IMR-90 (cell line): ENCODE data around the gene CNNM2. TPM values are rescaled to one million over a fixed set of nuclear protein-coding genes. Genes with fewer than 3 reads are reported as not detected.

ENCODE experiments used
- ATAC-seq: fragments of 200-7000 bp; cut with Tn5 transposase; 2 replicates; pipeline ENCODE4 v1.9.1; 2020; ENCODE audit warnings: low read depth, mild to moderate bottlenecking, moderate library complexity
- BruUV-seq: library from RNA; stranded (reverse); fragments of 400-500 nt; replicated peaks from 2 replicates; lab custom pipeline; 2021; lab: Mats Ljungman, UMichigan
- CTCF ChIA-PET: fragments of 300-600 bp; formaldehyde crosslinking; extraction: SDS; loops from one replicate; lab custom pipeline; 2021; ENCODE audit warnings: antibody characterized with exemption; lab: Yijun Ruan, JAX
- POLR2A ChIA-PET: fragments of 300-600 bp; sonication (Branson Sonifier 250); formaldehyde crosslinking; loops from one replicate; lab custom pipeline; 2022; ENCODE audit warnings: antibody characterized with exemption; ENCODE audit not compliant: unreplicated experiment; lab: Charles Lee
- DNase-seq: peaks from one replicate; pipeline ENCODE4 v3.0.0; 2013
- H2AFZ ChIP-seq: replicated peaks from 2 replicates; pipeline ENCODE3; 2013; ENCODE audit warnings: low read length, mild to moderate bottlenecking; ENCODE audit not compliant: poor library complexity
- H2AK5ac ChIP-seq: 2 replicates; pipeline ENCODE4 v1.6.1; 2013; ENCODE audit warnings: low read depth, low read length, inconsistent platforms
- H2AK9ac ChIP-seq: replicated peaks from 2 replicates; pipeline ENCODE3; 2013; ENCODE audit warnings: mild to moderate bottlenecking, low read depth, low read length, moderate library complexity; ENCODE audit not compliant: poor library complexity
- H2BK120ac ChIP-seq: 2 replicates; pipeline ENCODE4 v1.6.1; 2013; ENCODE audit warnings: low read depth, low read length, inconsistent platforms
- H2BK15ac ChIP-seq: 3 replicates; pipeline ENCODE4 v1.6.1; 2013; ENCODE audit warnings: low read depth, low read length, inconsistent platforms
- H2BK20ac ChIP-seq: 2 replicates; pipeline ENCODE4 v1.6.1; 2013; ENCODE audit warnings: low read depth, mild to moderate bottlenecking, inconsistent platforms, low read length, moderate library complexity
- H2BK5ac ChIP-seq: 2 replicates; pipeline ENCODE4 v1.6.1; 2013; ENCODE audit warnings: mild to moderate bottlenecking, low read depth, low read length, inconsistent platforms; ENCODE audit not compliant: poor library complexity, severe bottlenecking
- H3K14ac ChIP-seq: replicated peaks from 2 replicates; pipeline ENCODE4 v1.6.1; 2013; ENCODE audit warnings: low read depth, low read length, inconsistent platforms
- H3K18ac ChIP-seq: 2 replicates; pipeline ENCODE4 v1.6.1; 2013; ENCODE audit warnings: low read depth, low read length, control low read depth
- H3K23ac ChIP-seq: 2 replicates; pipeline ENCODE4 v1.6.1; 2013; ENCODE audit warnings: low read depth, low read length, inconsistent platforms
- H3K27ac ChIP-seq: 2 replicates; pipeline ENCODE4 v1.5.1; 2013; ENCODE audit warnings: mild to moderate bottlenecking, control low read depth, low read length; ENCODE audit not compliant: insufficient read depth
- H3K27me3 ChIP-seq: 2 replicates; pipeline ENCODE4 v1.6.1; 2013; ENCODE audit warnings: low read length; ENCODE audit not compliant: control insufficient read depth, insufficient read depth
- H3K36me3 ChIP-seq: 2 replicates; pipeline ENCODE4 v1.6.1; 2013; ENCODE audit warnings: low read length, mixed read lengths; ENCODE audit not compliant: control insufficient read depth, insufficient read depth
- H3K4ac ChIP-seq: 2 replicates; pipeline ENCODE4 v1.6.1; 2013; ENCODE audit warnings: low read depth, low read length, inconsistent platforms
- H3K4me1 ChIP-seq: 2 replicates; pipeline ENCODE4 v1.6.1; 2013; ENCODE audit warnings: low read length, mixed read lengths; ENCODE audit not compliant: control insufficient read depth, insufficient read depth
- H3K4me2 ChIP-seq: 2 replicates; pipeline ENCODE4 v1.6.1; 2013; ENCODE audit warnings: low read depth, mild to moderate bottlenecking, control low read depth, low read length, moderate library complexity
- H3K4me3 ChIP-seq: 2 replicates; pipeline ENCODE4 v1.5.1; 2013; ENCODE audit warnings: low read depth, mild to moderate bottlenecking, control low read depth, low read length, moderate library complexity; ENCODE audit not compliant: insufficient read depth
- H3K56ac ChIP-seq: 2 replicates; pipeline ENCODE4 v1.6.1; 2013; ENCODE audit warnings: low read length, inconsistent platforms; ENCODE audit not compliant: insufficient read depth; ENCODE audit errors: extremely low read depth
- H3K79me1 ChIP-seq, 2 experiments: 2 replicates each; pipeline ENCODE4 v1.6.1; 2013; ENCODE audit warnings: low read length in 2 of 2, inconsistent platforms in 1 of 2, low read depth in 1 of 2
- H3K9ac ChIP-seq: 2 replicates; pipeline ENCODE4 v1.6.1; 2013; ENCODE audit warnings: low read depth, low read length, control low read depth
- H3K9me1 ChIP-seq: 2 replicates; pipeline ENCODE4 v1.6.1; 2013; ENCODE audit warnings: low read length, inconsistent platforms; ENCODE audit not compliant: insufficient read depth
- H3K9me3 ChIP-seq: 2 replicates; pipeline ENCODE4 v1.6.1; 2013; ENCODE audit warnings: low read length; ENCODE audit not compliant: control insufficient read depth, insufficient read depth
- H4K20me1 ChIP-seq: 2 replicates; pipeline ENCODE4 v1.6.1; 2013; ENCODE audit warnings: low read length, inconsistent platforms; ENCODE audit not compliant: insufficient read depth
- H4K5ac ChIP-seq: 2 replicates; pipeline ENCODE4 v1.6.1; 2013; ENCODE audit warnings: mild to moderate bottlenecking, low read depth, low read length, control low read depth
- H4K8ac ChIP-seq, 2 experiments: 2 replicates each; pipeline ENCODE4 v1.6.1; 2013; ENCODE audit warnings: low read depth in 2 of 2, low read length in 2 of 2, control low read depth in 1 of 2, inconsistent platforms in 1 of 2
- H4K91ac ChIP-seq: 2 replicates; pipeline ENCODE4 v1.6.1; 2013; ENCODE audit warnings: low read depth, low read length, inconsistent platforms; ENCODE audit not compliant: insufficient read depth
- CHD1 ChIP-seq: IDR thresholded peaks from 2 replicates; pipeline ENCODE4 v1.6.1; 2012; ENCODE audit warnings: low read depth, low read length, improper control_type of control experiment
- CTCF ChIP-seq: conservative IDR thresholded peaks from 2 replicates; pipeline ENCODE4 v1.5.1; 2012; ENCODE audit warnings: mild to moderate bottlenecking, low read depth, low read length, improper control_type of control experiment
- FOS ChIP-seq: fragments of 150-350 bp; IDR thresholded peaks from 2 replicates; pipeline ENCODE4 v1.6.1; 2016; ENCODE audit warnings: low read depth, low read length
- MAZ ChIP-seq: IDR thresholded peaks from 2 replicates; pipeline ENCODE4 v1.6.1; 2012; ENCODE audit warnings: low read depth, mild to moderate bottlenecking, low read length, improper control_type of control experiment, moderate library complexity, borderline replicate concordance
- RFX5 ChIP-seq: IDR thresholded peaks from 2 replicates; pipeline ENCODE4 v1.8.0; 2012; ENCODE audit warnings: low read depth, mild to moderate bottlenecking, low read length, moderate library complexity
- SMC3 ChIP-seq: fragments of 150-350 bp; IDR thresholded peaks from 2 replicates; pipeline ENCODE4 v1.6.1; 2016; ENCODE audit warnings: low read depth, mild to moderate bottlenecking, antibody characterized with exemption, low read length, moderate library complexity
- WGBS, 2 experiments: methylation state at CpG; one replicate each; pipeline versions ENCODE4 v1.1.5 to v1.1.7; 2013; ENCODE audit warnings: missing lambda C conversion rate in 2 of 2; ENCODE audit not compliant: insufficient read length in 1 of 2; ENCODE audit errors: extremely low coverage in 2 of 2; 5-methylcytosine and 5-hydroxymethylcytosine counted together
- dilution Hi-C: fragments of 300-500 bp; cut with HindIII; formaldehyde crosslinking; loops from one replicate; pipeline ENCODE4 v1.14.3; 2018; ENCODE audit warnings: low sequenced_read_pairs; ENCODE audit not compliant: unreplicated experiment
- in situ Hi-C: fragments of 300-500 bp; cut with MboI; formaldehyde crosslinking; loops from 3 replicates; pipeline ENCODE4 v1.14.3; 2019; ENCODE audit warnings: low sequenced_read_pairs, inconsistent platforms, mixed read lengths
- intact Hi-C: fragments of 100-400 bp; cut with micrococcal nuclease; formaldehyde crosslinking; loops from 2 replicates; pipeline ENCODE4 v1.10.0; 2022
- polyA plus RNA-seq, 3 experiments: library from polyadenylated mRNA; depleted of rRNA; stranded (reverse); fragments of >200 nt; gene quantifications; 2 replicates each; pipeline ENCODE4 v1.2.3, GENCODE V29; 2012; ENCODE audit warnings: low replicate concordance in 1 of 3
- total RNA-seq: library from RNA; depleted of rRNA; stranded (reverse); fragments of >200 nt; gene quantifications from 2 replicates; pipeline ENCODE4 v1.2.3, GENCODE V29; 2012

The CNNM2 gene
- total and polyA plus RNA-seq, 2 of the 4 experiments (the other 2 are of a cell fraction) = 4.7 to 5.6 TPM

GRCh38 chr10:103125323-103126267 lies 207.5 kb downstream of the CNNM2 start:
- Histone ChIP-seq H4K5ac (no peak overlapping the region), H2BK20ac (no peak overlapping the region), H4K8ac (no peak overlapping the region), H2BK120ac (no peak overlapping the region), H3K9me1 (peaks cover 5% of the 10 kb centered on the region; the same call in 1 of the 2 replicates), H4K20me1 (peaks cover 5% of the 10 kb centered on the region; the same call in 1 of the 2 replicates), H2AFZ (no peak overlapping the region), H2BK5ac (no peak overlapping the region), H3K14ac (no peak overlapping the region), H3K56ac (no peak overlapping the region), H3K36me3 (peaks cover 7% of the 10 kb centered on the region), H3K4me2 (no peak overlapping the region), H3K9ac (no peak overlapping the region), H3K9me3 (no peaks in the 10 kb centered on the region), H3K23ac (no peak overlapping the region), H2AK9ac (no peak overlapping the region), H3K79me1 (peaks cover 19 to 51% of the 10 kb centered on the region in 2 experiments), H4K91ac (no peak overlapping the region), H3K4me1 (peaks cover 12% of the 10 kb centered on the region), H3K18ac (no peak overlapping the region), H3K4me3 (no peak overlapping the region), H3K27me3 (no peaks in the 10 kb centered on the region), H3K27ac (no peak overlapping the region), H2BK15ac (no peak overlapping the region), H3K4ac (no peak overlapping the region), H2AK5ac (no peak overlapping the region)
- intact Hi-C loops (no loop called here), in situ Hi-C loops (no loop called here), dilution Hi-C loops (no loop called here)
- CTCF ChIA-PET = no interaction called here
- BruUV-seq = no TSS peak
- no CpG with 5 or more reads among the region's 9 CpGs for WGBS, 2 experiments
- POLR2A ChIA-PET = no interaction called here
- DNase-seq (peak; percentile 19), ATAC-seq (0 out of 2 replicates have a peak, but pooled peaks have one; percentile 23)
- TF ChIP-seq CHD1 = no peak
- TF ChIP-seq RFX5 = no peak
- TF ChIP-seq FOS = no peak
- no peak for TF ChIP-seq SMC3
- TF ChIP-seq MAZ = no peak
- TF ChIP-seq CTCF = no peak
